ENCODE data around the gene GABRD. TPM values are rescaled to one million over a fixed set of nuclear protein-coding genes. Genes with fewer than 3 reads are reported as not detected.

The GABRD gene
- total RNA-seq, 1 experiment from 2014 or later: 15.6 TPM

- Histone ChIP-seq H3K9me3 (ENCODE audit: control insufficient read depth in 1 of 2, insufficient read depth in 1 of 2, low read depth in 1 of 2, low read length in 2 of 2) (no peaks in the 10 kb centered on the region), H3K4me3 (replicated peaks in 1 of 2; ENCODE audit: low read depth in 1 of 2, low read length in 2 of 2) (no peak overlapping the region), H3K4me1 (ENCODE audit: control insufficient read depth in 1 of 2, insufficient read depth in 2 of 2, low read length in 2 of 2) (peaks cover 3 to 15% of the 10 kb centered on the region in 2 experiments; a peak in 3 of 4 replicates), H3K27ac (ENCODE audit: low read depth, low read length) (no peak overlapping the region), H3K27me3 (ENCODE audit: insufficient read depth, low read length) (no peaks in the 10 kb centered on the region), H3K9me2 (ENCODE audit: insufficient read depth) (no peaks in the 10 kb centered on the region), H3K79me2 (ENCODE audit: insufficient read depth, low read length) (no peaks in the 10 kb centered on the region), H3K9ac (ENCODE audit: low read length) (no peak overlapping the region), H3K4me2 (ENCODE audit: low read length) (no peak overlapping the region), H2AFZ (ENCODE audit: low read depth, low read length, poor library complexity, severe bottlenecking) (no peak overlapping the region), H4K20me1 (ENCODE audit: insufficient read depth) (no peaks in the 10 kb centered on the region), H3K36me3 (ENCODE audit: control insufficient read depth in 1 of 2, insufficient read depth in 2 of 2, low read length in 2 of 2) (no peaks in the 10 kb centered on the region)
- DNase-seq (ENCODE audit: low read depth, low spot score) (no peak), ATAC-seq (no peak)
- no peak for TF ChIP-seq EZH2 (IDR thresholded peaks at IDR 0.05)
- no peak for TF ChIP-seq ZFX (IDR thresholded peaks at IDR 0.05)
- TF ChIP-seq ELF1 (IDR thresholded peaks at IDR 0.05; ENCODE audit: borderline replicate concordance, low read depth): no peak
- TF ChIP-seq YY1 (IDR thresholded peaks at IDR 0.05; ENCODE audit: extremely low read depth, insufficient replicate concordance, low read depth, low read length): no peak
- TF ChIP-seq ATF3 (IDR thresholded peaks at IDR 0.05): no peak
- TF ChIP-seq CBX3 (IDR thresholded peaks at IDR 0.05; ENCODE audit: low read depth): no peak
- TF ChIP-seq CTCF (IDR thresholded peaks at IDR 0.05 in 2 of 3, conservative IDR thresholded peaks at IDR 0.05 in 1 of 3; ENCODE audit: borderline replicate concordance in 1 of 3, insufficient read depth in 1 of 3, low read depth in 2 of 3, low read length in 2 of 3): no peak
- no peak for TF ChIP-seq REST (IDR thresholded peaks at IDR 0.05; ENCODE audit: low read depth)
- TF ChIP-seq ZBTB33 (IDR thresholded peaks at IDR 0.05; ENCODE audit: extremely low read depth, insufficient replicate concordance, low read length): no peak
- no peak for TF ChIP-seq ZNF274 (IDR thresholded peaks at IDR 0.05; ENCODE audit: low read depth, low read length)
- no peak for TF ChIP-seq SIN3A (IDR thresholded peaks at IDR 0.05; ENCODE audit: low read depth)
- no peak for TF ChIP-seq FOSL1 (IDR thresholded peaks at IDR 0.05; ENCODE audit: low read depth)
- no peak for TF ChIP-seq POLR2AphosphoS5 (IDR thresholded peaks at IDR 0.05; ENCODE audit: low read depth, low read length)
- no peak for TF ChIP-seq TCF7L2 (IDR thresholded peaks at IDR 0.05; ENCODE audit: borderline replicate concordance, extremely low read depth, insufficient read depth, insufficient read length)
- intact Hi-C loops (cut with micrococcal nuclease): no loop called here
- POLR2A ChIA-PET: no interaction called here
- RAD21 ChIA-PET (ENCODE audit: low non-redundant PET in 1 of 2, low total read pairs in 2 of 2, uncharacterized antibody in 2 of 2, unreplicated experiment in 2 of 2): interaction anchor here in 1 of 2 experiments (0.8 kb wide), 1 partner anchor 82 kb away, joined by 3 read pairs; no protein-coding TSS in a partner anchor
- no TSS peak for BruUV-seq (replicated peaks)
- CTCF ChIA-PET: no interaction called here
Measured at GRCh38 chr1:2041305-2041704, 22.2 kb downstream of the GABRD start.
